Stimulated activated CD8-positive, alpha-beta memory T cell treated with anti-CD3 and anti-CD28 coated beads, Interleukin-12 subunit alpha, Interleukin-12 subunit beta, amount 100 ng/mL, for 1 hour (primary cell): ENCODE results near the gene MCOLN1.

Experiments used
- DNase-seq: peaks from one replicate; pipeline ENCODE4 v3.0.0-alpha.2; 2020; ENCODE audit warnings: low read depth

MCOLN1 gene

DNA sequence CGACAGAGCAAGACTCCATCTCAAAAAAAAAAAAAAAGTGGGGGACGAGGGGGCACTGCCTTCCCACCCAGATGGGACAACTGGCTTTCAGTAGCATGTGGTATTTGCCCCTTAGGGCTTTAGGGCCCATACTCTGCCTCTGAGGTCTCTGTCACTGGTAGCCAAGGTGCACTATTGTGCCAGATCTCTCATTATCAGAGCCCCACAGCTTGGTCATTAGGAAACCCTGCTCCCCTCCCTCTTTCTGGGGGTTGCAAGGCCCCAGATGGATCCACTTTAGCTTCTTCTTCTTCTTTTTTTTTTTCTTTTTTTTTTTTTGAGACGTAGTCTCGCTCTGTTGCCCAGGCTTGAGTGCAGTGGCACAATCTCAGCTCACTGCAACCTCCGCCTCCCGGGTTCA is 17.7 kb upstream of the MCOLN1 start:
- no peak for DNase-seq

DNA sequence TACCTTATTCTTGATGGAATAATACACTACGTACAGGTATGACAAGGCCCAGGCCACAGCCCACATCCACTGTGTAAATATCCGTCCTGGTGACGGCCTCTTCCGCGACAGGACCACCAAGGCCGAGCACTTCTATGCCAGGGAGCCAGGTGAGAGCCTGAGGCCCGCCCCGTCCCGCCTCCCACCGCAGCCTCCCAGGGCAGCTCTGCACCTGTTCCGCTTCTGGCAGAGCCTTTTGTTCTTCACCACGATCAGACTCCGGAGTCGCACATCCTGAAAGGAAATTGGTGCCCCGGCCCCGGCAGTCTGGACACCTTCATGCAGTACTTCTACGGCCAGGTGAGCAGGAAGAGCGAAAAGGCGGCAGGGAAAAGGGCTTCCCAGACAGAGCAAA is 17.1 kb upstream of the MCOLN1 start:
- no peak for DNase-seq

DNA sequence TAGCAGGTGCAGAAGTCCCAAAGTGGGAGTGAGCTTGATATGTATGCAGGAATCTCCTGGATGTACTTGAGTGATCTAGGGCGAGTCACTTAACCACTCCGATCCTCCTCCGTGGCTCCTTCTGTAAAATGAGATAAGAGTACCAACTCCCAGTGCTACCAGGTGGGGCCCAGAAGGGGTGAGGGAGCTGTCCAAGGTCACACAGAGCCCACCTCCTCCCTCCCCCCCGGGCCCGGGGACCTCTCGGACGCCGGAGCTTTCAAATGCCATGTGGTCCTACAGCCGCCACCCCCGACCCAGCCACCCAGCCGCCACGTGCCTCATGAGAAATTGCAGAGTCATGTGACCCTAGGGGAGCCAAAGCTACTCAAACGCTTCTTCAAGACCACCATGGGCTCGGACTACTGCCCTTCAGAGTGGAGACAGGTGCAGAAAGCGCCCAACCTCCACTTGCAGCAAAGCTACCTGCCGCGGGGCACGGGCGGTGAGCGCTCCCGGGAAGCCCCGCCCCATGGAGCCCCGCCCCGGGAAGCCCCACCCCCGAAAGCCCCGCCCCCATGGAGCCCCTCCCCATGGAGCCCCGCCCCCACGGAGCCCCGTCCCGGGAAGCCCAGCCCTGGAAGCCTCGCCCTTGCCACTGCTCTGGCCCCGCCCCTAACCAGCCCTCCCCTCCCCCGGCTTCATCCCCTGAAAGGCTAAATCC is 16.6 kb upstream of the MCOLN1 start:
- no peak for DNase-seq

DNA sequence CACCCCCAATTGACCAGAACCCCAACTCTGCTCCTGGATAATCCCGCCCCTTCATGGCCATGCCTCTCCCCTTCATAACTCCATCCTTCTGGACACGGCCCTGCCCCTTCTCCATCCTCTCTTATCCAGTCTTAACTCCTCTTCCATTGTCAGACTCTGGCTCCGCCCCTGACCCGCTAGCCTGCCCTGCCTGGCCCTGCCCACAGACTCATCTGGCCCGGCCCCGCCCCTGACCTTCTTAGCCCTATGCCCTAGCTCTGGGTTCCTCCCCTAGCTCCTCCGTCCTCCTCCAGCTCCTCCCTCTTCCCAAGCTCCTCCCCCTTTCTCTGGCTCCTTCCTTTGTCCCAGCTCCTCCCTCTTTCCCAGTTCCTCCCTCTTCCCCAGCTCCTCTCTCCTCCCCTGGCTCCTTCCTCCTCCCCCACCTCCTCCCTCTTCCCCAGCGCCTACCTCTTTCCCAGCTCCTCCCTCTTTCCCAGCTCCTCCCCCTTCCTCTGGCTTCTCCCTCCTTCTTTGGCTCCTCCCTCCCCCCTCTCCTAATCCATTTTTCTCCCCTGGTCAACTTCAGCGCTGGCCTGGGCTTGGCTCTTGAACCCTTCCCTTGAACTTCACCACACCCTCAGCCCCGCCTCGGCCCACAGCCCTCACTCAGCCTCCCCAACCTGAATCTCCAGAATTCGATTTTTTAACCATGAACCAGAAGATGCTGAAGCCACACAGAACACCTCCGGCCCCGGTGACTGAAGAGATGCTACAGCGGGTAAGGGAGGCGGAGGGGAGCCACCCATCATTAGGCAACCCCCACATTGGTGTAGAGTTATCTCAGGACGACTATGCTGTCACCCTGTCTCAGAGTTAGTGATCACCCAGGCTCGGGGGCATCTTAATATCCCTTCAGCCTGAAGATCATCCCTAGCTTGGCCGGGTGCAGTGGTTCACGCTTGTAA is 15.8 kb upstream of the MCOLN1 start:
- DNase-seq = no peak

DNA sequence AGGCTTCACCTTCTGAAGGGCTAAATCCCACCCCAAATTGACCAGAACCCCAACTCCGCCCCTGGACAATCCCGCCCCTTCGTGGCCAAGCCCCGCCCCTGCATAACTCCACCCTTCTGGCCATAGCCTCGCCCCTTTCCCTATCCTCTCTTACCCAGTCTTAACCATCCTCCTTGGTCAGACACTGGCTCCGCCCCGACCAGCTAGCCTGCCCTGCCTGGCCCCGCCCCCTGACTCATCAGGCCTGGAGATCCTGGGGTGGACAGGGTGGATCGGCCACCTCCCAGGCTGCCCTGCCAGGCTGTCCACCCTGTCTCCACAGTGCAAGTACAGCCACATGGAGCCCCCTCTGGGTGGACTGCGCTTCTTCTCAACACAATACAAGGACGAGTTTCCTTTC is 14.5 kb upstream of the MCOLN1 start:
- DNase-seq = no peak

DNA sequence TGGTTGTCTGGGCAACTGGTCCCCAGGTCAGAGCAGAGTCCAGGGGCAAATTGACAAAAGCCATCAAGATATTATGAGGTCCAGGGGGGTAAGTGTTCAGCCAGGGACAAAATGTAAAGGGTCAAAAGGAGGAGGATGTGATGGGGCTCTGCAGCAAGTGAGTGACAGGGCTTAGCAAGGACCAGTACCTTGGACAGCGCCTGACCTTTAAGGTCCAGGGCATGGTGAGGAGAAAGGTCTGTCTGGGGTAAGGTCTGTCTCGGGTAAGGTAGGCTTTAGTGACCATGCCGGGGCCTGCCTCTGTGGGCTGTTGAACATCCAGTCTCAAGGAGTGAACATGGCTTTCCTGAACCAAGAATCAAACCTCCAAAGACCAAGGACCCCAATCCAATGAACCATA is 12.8 kb upstream of the MCOLN1 start:
- no peak for DNase-seq

DNA sequence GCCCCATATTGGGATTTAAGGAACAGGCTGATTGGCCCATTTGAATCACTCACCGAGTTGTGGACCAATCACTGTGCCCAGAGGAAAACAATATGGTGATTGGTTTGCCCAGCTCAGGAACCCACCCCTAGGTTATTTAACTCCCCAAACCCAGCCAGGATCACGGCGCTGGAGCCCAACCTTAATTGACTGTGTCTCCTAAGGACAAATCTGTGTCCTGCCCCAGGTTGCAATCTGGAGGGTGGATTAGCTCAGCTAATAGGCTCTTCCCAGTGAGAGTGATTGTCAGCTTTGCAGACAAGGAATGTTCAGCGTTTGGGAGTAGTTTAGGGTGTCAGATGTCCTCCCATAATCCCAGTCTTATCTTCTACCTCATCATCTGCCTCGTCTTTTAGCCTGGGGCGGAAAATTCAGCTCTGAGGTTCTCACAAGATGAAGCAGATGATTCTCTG is 10.0 kb upstream of the MCOLN1 start:
- DNase-seq = no peak

DNA sequence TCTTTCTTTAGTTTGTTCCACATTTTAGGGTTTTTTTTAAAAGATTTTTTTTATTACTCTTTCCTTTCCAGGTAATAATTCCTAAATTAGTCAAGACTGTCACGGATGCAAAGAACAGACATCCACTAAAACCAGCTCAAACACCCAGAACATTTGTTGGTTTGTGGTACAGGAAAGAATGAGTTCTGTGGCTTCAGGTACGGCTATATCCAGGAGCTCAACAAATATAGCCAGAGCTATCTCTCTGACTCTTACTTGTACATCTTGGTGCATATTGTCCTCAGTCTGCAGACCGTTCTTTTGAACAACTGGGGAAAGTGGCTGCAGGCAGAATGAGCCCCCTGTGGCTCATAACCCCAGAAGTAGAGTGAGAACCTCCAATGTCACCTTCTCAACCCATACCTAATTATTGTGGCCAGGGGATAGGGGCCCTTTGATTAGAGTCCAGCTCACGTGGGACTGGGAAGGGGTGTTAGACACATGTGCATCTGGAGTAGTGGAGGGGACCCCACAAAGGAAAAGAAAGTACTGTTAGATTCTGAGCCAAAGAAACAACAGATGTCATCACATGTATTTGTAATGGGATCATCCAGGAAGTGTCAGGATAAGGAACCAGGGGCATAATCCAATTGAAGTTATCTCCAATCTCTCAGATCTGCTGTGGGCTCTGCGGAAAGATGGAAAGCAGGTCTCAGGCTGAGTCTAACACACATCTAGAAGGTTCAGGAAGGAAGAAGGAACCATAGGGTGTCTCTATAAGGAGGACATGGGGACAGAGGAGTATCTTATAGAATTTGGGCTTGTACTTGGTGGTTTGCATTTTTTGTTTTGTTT is 8.4 kb upstream of the MCOLN1 start:
- no peak for DNase-seq

DNA sequence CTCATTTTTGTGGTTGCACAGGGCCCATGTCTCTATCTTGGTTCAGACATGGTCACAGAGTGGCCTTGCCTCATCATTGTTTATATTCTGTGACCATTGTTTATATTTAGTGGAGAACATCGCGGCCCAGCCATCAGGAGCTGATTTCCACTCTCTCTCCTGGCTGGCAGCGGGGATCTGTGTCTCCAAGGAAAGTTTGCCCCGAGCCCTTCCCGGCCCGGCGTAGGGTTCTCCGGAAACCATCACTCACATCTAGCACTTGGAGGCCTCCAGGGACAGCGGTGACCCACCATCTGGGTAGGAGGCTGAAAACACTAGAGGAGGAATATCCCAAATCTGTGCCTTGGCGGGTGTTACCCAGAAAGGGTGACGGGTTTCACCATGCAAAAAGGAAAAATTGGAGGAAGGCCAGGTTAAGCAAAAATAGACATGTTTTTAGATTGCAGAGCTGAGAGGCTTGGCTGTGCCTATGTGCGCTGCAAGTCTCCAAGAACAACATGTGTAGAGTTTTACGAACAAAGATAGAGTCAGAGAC is 7.2 kb upstream of the MCOLN1 start:
- DNase-seq = no peak

DNA sequence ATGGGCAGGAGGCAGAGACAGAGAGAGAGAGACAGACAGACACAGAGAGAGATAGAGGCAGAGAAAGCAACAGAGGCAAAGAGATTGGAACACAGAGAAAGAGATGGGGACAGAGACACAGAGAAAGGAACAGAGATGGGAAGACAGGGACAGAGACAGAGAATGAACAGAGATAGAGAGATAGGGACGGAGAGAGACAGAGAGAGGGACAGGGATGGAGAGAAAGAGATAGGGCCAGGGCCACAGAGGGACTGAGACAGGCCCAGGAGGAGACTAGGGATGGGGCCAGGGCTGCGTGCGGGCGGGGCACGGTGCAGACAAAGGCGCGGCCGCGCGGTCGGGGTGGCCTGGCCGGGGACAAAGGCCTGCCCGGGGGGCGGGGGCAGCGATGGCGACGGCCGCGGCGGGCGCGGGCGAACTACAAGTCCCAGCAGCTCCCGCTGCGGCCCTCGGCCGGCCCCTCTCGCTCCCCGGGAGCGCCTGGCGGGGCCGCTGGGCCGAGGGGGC is 6.7 kb upstream of the MCOLN1 start, which contains the start of gene ZNF358:
Gene ZNF358 (plus strand): TSS at position 459 of the 507 bp plus-strand sequence. CDS start 3,140 bp downstream, outside the sequence.
- DNase-seq = no peak

DNA sequence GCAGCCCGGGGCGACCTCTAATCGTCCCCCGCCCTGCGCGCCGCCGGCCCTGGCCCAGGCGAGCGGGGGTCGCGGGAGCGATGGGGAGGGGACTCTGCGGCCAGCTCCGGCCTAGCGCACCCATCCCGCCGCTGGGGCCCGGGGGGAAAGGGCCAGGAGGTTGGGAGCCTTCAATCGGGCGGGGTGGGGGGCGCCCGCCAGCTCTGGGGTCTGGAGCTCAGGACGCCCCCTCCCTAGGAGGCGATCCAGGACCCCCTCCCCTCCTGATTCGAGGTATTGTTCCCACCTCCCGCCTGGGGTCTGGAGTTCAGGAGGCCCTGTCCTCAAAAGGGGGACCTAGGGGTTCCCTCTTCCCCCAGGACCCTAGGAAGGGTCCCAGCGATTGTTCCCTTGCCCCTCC is 6.1 kb upstream of the MCOLN1 start:
- no peak for DNase-seq

DNA sequence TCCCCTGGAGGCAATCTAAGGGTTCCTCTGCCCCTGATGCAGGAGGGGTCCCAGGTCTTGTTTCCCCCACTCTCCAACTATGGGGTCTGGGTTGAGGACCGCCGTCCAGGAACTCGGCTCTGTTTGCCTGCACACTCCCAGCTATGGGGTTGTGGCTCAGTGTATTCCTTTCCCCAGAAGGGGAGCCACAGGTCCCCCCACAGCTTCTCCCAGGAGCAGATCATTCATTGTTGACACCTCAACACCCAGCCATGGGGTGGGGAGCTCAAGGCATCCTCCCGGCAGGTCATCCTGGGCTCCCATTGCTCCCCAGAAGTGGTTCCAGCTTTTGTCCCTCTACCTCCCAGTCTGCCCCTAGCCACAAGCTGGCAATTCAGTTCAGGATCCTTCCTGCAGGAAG is 5.5 kb upstream of the MCOLN1 start:
- no peak for DNase-seq

DNA sequence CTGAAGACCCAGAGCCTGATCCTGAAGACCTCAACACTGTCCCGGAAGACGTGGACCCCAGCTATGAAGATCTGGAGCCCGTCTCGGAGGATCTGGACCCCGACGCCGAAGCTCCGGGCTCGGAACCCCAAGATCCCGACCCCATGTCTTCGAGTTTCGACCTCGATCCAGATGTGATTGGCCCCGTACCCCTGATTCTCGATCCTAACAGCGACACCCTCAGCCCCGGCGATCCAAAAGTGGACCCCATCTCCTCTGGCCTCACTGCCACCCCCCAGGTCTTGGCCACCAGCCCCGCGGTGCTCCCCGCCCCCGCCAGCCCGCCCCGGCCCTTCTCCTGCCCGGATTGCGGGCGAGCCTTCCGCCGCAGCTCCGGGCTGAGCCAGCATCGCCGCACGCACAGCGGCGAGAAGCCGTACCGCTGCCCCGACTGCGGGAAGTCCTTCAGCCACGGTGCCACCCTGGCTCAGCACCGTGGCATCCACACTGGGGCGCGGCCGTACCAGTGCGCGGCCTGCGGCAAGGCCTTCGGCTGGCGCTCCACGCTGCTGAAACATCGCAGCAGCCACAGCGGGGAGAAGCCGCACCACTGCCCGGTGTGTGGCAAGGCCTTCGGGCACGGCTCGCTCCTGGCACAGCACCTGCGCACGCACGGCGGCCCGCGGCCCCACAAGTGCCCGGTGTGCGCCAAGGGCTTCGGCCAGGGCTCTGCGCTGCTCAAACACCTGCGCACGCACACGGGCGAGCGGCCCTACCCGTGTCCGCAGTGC is 2.9 kb upstream of the MCOLN1 start:
- DNase-seq = no peak

DNA sequence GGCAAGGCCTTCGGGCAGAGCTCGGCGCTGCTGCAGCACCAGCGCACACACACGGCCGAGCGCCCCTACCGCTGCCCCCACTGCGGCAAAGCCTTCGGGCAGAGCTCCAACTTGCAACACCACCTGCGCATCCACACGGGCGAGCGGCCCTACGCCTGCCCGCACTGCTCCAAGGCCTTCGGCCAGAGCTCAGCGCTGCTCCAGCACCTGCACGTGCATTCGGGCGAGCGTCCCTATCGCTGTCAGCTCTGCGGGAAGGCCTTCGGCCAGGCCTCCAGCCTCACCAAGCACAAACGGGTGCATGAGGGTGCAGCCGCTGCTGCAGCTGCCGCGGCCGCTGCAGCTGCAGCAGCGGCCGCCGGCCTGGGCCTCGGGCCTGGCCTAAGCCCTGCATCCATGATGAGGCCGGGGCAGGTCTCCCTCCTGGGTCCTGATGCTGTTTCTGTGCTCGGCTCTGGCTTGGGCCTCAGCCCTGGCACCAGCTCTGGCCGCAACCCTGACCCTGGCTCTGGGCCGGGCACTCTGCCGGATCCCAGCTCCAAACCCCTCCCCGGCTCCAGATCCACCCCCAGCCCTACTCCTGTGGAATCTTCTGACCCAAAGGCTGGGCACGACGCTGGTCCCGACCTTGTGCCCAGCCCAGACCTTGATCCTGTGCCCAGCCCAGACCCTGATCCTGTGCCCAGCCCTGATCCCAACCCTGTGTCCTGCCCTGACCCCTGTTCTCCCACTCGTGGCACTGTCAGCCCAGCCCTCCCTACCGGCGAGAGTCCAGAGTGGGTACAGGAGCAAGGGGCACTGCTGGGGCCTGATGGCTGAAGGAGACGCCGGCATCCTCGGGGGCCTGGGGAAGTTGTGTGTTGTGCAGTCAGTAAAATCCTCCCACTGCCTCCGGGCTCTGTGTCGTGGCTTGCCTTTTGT is 2.0 kb upstream of the MCOLN1 start:
- DNase-seq = no peak

DNA sequence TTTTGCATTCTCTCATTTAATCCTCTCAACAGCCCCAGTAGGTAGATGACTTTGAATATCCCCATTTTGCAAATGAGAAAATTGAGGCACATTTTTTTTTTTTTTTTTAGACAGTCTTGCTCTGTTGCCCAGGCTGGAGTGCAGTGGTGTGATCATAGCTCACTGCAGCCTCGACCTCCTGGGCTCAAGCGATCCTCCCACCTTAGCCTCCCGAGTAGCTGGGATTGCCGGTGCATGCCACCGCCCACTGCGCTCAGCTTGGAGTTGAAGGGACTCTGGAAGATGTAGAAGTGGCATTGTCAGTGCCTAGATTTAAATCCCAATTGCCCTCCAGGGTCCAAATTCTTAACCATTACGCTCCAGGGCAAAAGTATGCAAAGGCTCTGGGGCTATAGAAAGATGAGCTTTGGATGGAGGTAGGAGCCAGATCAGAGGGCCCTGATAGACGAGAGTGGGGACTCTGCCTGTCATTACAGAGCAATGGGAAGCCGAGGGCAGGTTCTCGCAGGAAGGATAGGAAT is 813 bp upstream of the MCOLN1 start:
- DNase-seq = no peak

DNA sequence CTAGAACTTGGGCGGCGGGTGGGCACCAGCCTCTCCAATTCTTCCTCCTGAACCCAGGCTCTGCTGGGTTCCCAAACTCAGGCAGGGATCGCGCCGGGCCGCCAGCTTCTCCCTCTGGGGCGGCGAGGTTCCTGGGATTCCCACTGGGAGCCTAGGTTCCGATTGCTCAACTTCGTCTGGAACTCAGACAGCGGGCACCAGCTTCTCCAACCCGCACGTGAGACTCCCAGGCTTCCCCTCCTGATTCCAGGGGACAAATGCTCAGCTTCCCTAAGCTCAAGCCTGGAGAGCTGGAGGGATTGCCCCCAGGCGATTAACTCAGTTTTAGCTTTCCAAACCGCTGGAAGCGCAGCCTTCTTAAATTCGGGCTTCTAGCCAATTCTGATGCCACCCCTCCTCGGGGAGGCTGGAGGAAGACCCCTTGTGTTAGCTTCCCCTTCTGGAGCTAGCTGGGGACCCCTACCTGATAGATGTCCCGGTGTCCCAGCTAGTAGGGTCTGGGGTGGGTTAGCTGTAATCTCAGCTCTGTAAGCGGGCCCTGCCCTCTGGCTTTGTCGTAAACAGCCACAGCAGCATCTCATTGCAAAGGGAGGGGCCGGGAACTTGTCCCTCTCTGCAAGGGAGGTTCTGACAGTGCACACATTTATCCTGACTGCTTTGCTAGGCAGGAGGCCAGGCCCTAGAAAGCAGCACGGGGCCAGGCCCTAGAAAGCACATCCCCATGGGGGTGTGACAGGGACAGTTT is 671 bp downstream of the MCOLN1 start:
- DNase-seq = no peak

DNA sequence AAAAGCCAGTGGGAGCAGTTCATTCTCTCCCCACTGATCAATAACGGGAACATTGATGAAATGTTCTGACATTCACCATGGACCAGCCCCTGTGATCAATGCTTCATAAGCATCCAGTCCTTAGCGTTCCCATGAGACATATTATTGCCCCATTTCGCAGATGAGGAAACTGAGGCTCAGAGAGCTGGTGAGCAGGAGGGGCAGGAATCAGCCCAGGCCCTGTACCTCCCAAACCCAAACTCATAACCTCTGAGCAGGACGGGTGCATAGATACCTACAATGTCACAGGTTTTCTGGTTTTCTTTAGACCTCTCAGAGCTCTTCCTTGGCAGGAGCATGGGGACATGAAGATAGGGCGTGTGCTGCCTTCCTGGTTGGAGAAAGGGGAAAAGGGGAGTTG is 2.1 kb downstream of the MCOLN1 start:
- no peak for DNase-seq

DNA sequence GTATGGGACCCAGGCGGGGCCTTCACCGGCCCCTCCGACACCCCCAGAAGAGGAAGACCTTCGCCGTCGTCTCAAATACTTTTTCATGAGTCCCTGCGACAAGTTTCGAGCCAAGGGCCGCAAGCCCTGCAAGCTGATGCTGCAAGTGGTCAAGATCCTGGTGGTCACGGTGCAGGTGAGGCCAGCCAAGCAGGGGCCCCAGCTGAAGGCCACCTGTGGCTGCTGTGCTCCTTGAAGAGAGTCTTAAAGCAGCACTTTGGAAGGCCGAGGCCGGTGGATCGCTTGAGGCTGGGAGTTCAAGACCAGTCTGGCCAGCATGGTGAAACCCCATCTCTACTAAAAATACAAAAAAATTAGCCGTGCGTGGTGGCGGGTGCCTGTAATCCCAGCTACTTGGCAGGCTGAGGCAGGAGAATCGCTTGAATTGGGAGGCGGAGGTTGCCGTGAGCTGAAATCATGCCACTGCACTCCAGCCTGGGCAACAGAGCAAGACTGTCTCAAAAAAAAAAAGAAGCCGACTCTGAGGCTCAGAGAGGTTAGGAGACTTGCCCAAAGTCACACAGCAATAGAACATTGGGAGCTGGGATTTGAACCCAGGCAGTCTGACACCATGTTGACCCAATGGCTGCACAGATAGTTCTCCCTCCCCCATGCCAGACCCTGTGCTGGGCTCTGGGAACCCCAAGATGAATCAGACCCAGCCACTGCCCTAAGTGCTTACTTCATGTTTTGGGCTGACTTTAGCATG is 2.7 kb downstream of the MCOLN1 start:
- DNase-seq = no peak
